GM21825 (cell line): Measurements from ENCODE around the gene POLR3B.

Experiments
- ATAC-seq: cut with Tn5 transposase; IDR thresholded peaks from one replicate; pipeline ENCODE4 v1.9.1; 2021; ENCODE audit warnings: mild to moderate bottlenecking, moderate library complexity; ENCODE audit not compliant: unreplicated experiment

The POLR3B gene

GRCh38 chr12:106522708-106523107 lies 165.2 kb downstream of the POLR3B start:
- no peak for ATAC-seq

- no peak for ATAC-seq
These were observed 169.8 kb downstream of the POLR3B start for GRCh38 chr12:106527356-106527755.

GRCh38 chr12:106541201-106541600 lies 183.7 kb downstream of the POLR3B start:
- ATAC-seq: no peak

GRCh38 chr12:106551410-106551809 lies 193.9 kb downstream of the POLR3B start:
- no peak for ATAC-seq

- ATAC-seq: no peak
These were observed 194.7 kb downstream of the POLR3B start for GRCh38 chr12:106552228-106552627.
